TTC549 (cell line): Measurements from ENCODE around the gene TMEM61.
"Not testable (repeated sequence)": the region's sequence is repeated elsewhere in the genome, so short reads cannot be mapped to it uniquely, and the experiment has no call there.

Experiments used
- FAIRE-seq: peaks from 2 replicates; lab custom pipeline; 2012; peaks lifted over from hg19 to GRCh38; lab: Jason Lieb, UNC

Gene TMEM61

DNA sequence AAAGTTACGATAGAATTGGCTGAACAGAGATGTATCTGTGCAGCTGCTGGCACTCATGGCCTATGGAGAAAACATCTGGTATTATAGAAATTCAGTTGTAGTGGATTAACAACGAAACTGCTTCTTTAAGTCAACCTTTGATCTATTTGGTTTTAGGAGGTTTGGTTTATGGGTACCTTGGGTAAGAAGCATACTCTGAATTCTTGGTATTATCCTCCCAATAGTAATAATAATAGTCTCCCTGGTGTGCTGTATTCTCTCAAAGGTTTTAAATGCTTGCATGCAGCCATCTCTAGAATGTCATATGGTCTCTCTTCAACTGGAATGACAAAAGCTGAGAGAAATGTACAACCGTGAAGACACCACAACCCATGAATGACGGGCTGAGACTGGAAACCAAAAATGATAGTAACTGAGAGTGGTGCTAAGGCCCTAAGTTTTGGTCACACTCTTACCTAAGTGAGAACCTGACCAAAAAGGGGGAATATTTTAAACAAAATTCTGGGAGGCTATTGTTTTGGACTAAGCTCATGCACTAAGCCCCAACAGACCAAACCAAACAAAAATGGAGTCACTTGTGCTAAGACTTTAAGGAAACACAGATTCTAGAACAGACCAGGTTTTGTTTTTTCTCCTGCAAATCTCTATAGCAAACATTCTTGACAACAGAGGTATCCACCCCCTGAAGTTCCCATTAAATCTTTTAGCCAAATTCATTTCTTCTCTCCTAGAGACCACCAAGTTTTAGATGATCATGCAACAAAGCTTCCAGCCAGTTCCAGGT is 17.6 kb upstream of the TMEM61 start:
- FAIRE-seq = no peak

DNA sequence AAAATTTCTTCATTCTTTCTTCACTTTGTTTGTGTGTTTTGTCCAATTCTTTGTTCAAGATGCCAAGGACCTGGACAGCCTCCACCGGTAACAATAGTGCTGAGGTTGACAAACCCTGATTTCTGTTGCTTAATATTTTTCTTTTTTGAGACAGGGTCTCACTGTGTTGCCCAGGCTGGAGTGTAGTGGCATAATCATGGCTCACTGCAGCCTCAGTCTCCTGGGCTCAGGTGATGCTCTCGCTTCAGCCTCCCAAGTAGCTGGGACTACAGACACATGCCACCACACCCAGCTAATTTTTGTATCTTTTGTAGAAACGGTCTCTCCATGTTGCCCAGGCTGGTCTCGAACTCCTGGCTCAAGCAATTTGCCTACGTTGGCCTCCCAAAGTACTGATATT is 16.6 kb upstream of the TMEM61 start:
- FAIRE-seq = not testable (repeated sequence)

DNA sequence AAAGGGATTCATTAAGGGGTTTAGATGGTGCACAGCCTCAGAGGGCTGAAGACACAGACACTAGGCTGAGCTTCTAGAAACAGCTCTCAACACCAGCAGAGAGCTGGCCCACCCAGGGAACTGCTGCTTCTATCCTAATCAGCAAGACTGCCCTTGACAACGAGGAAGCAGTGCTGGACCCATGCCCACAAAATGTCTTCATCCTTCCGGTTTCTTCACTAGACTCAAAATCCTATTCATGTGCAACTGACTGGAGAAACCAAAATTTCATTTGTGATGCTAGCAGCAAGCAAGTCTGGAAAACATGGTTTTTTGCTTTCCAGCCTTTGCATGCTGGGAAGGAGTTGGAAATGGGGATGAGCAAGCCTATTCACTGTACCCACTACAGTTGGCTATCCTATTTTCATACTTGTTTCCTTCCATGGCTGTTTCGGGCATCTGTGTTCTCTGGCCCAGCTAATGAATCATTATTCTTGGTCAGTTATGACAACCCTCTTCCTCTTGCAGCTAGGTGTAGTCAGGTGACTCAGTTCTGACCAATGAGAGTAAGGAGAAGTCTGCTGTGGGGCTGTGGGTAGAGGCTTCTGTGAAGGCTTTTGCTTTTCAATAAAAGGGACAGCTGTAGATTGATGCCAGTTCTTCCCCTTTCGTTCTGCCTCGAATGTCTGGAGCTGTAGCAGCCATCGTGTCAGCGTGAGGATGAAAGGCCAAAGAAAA is 14.6 kb upstream of the TMEM61 start:
- FAIRE-seq = no peak

DNA sequence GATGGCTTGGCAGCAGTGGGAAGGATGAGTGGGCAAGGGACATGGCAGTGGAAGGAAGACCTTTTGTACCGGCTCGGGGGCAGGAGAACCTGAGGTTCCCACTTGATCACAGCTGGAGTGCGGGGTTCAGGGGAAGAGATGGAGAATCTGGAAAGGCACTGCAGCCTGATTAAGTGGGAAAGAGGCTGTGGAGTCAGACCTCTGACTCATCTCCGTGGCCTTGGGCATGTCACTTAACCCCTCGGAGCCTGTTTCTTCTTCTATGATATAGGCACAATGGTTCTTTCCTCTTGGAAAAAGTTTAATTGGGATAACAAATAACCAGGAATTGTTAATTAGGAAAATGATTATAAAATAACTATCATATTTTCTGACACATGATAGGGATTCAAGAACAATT is 13.1 kb upstream of the TMEM61 start:
- no peak for FAIRE-seq

DNA sequence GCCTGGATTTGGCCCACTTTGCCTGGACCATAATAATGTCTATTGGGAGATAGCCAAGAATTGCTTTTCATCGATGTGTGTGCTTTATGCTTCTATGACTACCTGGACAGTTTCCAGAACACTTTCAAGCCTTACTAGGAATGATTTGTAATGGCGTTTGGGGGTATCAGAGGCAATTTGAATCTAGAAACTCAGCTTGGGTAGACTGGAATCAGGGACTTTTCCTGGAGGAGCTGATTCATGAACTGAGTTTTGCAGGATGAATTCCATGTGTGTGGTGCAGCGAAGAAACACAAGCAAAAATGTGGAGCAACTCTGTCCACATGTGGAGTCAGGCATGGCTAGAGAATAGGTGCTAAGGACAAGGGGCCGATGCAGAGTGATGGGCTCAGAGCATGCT is 11.9 kb upstream of the TMEM61 start:
- FAIRE-seq = no peak

DNA sequence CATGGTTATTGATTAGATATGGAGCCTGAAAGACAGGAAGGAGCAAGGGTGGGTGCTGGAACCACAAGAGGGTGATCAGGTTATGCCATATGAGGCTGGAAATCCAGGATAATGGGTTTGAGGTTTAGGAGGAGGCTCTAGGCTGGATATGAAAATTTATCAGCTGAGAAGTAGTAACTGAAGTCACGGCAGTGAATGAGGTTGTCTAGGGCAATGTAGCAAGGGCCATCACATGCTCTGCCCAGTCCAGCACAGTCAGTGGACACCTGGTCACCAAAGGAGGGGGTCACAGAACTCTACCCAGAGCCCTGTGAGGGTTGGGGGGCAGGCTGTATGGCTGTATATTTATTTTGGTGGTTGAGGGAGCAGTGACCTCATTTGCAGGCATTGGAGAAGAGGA is 10.5 kb upstream of the TMEM61 start:
- FAIRE-seq = no peak

DNA sequence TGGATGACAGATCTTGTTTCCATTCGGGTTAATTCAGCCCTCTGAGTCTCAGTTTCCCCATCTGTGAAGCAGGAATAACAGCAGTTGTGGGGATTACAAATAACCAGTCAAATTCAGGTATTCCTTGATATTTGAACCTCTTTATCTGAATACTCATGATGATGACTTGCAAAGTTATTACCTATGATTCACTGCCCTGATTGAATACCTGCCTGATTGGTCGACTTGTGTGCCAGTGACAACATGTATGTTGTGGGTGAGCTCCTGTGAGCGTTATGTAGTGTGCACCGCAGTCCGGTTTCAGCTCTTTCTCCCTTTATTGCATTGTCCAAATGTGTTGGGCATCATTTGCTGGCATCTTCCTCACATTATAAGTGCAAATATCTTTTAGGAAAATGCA is 9.5 kb upstream of the TMEM61 start:
- no peak for FAIRE-seq

DNA sequence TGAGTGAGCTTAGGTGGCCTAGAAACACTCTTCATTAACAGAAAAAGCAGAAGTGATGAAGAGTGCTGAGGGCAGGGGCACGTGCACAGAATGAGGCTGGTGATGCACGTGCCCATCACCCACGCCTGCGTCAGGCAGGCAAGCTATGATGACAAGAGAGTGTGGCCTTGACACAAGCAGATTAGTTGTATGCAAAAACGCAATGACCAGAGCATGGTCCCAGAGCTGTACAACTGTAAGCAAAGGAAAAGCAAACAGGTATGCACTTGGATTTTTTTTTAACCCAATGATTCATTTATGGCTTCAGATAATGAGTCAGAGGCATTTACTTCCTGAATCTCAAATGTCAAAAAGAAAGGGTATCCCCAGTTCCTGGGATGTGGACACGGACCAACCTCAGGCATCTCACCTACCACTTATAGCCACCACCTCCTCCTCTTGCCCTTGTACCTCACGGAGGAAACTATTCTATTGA is 9.1 kb upstream of the TMEM61 start:
- no peak for FAIRE-seq

DNA sequence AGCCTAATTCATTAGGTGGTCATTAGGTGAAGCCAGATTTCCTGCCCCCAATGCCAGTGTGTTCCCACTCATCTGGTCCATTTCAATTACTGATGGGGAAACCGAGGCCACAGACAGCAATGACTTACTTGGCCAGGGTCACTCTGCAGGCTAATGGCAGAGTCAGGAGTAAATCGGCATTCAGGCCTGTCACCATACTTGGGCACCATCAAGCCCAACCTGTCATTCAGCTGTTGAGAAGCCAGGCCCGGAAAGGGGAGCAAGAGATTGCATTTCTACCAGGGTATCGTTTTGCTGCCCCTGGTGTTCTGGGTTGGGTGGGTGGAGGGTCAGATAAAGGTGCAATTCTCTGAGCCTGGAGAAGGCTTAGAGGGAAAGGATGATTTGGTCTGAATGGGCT is 8.0 kb upstream of the TMEM61 start:
- no peak for FAIRE-seq

DNA sequence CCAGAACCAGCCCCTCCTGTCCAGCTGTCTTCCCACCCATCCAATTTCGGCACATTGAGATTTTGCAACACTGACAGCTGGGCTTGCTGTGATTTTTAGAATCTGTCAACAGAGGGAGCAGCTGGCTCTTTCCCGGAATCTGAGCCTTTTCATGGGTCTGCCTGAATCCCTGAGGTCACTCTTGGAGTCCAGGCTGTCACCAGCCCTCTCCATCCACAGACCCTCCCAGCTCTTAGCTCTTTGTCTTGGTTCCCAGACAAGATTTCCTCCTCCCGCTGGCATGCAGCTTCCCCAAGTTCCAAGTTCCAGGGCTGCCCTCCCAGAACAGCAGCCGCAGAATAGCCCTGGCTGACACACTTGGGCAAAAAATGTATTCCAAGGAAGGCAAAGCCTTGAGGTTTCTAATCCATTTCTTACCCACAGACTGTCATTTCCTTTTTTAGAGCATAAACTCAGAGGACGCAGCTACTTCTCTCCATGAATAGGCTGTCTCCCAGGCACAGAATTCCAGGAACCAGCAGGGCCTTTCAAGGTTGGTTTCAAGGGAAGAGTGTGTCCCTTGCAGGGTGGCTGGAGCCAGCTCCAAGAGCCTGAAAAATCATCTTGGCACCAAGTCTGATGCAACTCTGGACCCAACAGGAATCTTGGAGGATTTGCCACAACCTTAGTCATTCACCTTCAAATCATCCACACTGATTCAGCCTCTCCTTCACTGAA is 7.1 kb upstream of the TMEM61 start:
- FAIRE-seq = no peak

DNA sequence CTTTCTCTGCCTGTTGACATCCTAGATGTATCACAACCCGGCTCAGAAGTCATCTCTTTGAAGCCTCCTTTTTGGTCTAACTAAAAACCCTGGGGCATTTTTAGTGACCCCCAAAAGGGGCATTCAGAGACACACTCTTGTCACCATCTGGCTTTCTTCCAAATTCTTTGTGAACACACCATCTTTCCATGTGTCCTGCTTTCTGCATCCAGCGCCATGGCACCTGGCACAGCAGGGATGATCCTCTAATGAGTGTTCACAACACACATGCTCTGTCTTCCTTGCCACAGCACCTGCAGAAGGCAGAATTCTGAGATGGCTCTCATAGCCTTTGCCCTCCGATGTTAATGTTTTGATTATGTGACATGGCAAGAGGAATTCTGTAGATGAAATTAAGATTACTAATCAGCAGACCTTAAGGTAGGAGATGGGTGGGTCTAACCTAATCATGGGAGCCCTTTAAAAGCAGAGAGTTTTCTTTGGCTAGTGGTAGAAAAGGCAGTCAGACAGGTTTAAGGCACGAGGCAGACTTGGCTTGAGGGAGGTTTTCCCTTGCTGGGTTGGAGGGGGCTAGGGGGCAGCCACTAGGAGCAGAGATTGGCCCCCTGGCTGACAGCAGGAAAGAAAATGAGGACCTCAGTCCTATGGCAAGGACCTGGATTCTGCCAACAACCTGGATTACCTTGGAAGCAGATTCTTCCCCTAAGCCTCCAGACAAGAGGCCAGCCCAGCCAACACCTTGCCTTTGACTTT is 4.9 kb upstream of the TMEM61 start:
- no peak for FAIRE-seq

DNA sequence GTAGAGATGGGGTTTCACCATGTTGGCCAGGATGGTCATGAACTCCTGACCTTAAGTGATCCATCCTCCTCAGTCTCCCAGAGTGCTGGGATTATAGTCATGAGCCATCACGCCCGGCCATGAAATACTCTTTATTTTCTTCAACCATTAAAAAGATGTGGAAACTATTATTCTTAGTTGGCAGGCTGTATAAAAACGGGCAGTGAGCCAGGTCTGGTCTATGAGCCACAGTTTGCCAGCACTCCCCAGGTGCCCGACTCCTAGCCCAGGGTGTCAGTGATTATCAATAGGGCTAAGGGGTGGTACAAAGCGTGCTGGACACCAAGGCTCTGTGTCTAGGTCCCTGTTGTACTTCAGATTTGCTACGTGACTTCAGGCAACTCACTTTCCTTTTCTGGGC is 3.7 kb upstream of the TMEM61 start:
- no peak for FAIRE-seq

DNA sequence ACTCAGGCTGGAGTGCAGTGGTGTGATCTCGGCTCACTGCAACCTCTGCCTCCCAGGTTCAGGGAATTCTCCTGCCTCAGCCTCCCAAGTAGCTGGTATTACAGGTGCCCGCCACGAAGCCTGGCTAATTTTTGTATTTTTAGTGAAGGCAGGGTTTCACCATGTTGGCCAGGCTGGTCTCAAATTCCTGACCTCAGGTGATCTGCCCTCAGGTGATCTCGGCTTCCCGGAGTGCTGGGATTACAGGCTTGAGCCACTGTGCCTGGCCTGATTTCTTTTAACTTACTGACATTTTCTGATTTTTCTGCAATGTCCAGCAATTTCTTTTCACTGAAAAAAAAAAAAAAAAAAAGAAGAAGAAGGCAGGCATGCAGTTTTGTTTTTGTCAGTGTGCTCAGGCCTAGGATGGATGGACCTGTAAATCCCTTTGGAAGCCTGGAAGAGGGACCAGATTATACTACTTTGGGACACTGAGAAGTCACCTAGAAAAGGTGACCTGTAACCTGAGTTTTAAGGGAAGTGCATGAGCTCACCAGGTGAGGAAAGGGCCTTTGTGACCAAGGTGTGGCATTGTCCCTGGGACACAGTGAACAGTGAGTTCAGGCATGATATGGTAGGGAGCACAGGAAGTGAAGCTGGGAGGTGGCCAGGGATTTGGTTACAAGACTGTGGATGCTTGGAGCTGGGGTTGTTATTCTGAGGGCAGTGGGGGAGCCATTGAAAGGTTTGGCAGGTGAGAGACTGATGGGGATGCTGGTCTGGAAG is 2.7 kb upstream of the TMEM61 start:
- no peak for FAIRE-seq

DNA sequence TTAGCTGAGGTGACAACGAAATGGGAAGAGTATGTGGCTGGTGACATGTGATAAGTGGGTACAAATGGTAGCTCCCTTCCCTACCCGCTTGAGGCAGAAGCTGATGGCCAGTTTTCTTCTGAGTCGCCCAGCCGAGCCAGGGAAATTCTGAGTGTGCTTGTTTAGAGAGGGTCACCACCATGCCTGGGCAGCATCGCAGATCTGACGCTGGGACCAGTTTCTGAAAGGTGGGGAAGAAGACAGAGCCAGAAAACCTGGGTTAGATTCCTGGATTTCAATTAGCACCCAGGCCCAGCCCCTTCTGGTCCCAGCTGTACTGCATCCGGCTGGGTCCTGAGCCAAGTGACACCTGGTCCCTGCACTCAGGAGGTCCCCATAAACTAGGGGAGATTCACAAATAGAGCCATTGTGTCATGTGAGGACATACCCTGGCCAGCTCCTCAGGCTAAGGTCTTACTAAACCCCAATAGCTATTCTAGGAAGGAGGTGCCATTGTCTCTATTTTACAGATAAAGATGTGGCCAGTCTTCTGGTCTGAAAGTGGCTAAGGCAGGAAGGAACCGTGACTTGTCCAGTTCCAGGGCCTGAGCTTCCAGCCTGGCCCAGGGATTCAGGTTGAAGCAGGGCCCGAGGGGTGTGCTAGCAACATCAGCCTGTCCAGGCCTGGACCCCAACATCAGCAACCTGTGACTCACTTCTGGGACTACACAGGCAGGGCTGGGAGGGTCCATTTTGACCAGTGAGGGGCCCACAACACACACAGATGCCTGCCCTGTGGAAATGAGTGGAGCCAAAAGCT is 1.7 kb upstream of the TMEM61 start:
- no peak for FAIRE-seq

DNA sequence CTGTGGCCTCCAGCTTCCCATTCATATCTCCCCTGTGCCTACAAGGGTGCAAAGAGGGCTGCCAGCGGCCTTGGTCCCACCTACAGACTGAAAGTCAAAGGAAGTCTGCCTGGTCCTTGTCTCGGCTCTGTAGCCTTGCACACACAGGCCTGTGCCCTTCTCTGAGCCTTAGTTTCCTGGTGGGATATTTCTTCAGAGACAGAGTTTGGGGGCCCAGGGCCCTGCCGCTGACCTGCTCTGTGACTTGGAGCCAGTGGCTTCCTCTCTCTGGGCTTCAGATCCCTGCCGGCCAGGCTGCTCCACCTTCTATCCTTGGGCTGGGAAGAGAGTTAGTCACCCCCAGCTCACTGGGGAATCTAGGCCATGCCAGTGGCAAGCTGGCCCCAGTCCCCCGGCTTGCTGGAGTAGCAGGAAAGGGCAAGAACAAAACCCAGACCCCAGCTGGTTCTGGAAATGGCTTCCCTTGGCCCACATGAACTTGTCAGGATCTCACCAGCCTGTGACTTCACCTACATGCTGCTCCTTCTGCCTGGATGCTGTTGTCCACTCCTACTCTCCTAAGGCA is 1.0 kb upstream of the TMEM61 start:
- FAIRE-seq = no peak

DNA sequence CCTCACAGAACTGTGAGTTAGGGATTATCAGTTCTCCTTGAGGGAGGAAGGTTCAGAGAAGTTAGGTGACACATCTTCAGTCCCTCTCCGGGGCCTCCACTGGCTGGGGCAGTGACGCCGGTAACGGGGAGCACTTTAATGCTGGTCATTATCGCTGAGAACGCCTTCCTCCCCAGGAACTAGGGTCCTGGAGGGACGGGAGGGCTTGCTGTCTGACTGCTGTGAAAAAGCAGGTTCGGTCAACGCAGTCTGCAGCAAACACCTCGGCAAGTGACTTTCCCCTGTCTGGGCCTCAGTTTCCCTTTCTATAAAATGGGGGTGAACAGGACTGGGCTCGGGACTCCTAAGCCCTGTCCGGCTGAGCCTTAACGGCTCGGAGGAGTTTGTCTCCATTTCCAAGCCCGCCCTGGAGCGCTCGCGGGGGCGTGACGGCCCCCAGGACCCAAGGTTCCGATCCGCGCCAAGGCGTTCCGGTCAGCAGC is 341 bp upstream of the TMEM61 start:
- FAIRE-seq = no peak

DNA sequence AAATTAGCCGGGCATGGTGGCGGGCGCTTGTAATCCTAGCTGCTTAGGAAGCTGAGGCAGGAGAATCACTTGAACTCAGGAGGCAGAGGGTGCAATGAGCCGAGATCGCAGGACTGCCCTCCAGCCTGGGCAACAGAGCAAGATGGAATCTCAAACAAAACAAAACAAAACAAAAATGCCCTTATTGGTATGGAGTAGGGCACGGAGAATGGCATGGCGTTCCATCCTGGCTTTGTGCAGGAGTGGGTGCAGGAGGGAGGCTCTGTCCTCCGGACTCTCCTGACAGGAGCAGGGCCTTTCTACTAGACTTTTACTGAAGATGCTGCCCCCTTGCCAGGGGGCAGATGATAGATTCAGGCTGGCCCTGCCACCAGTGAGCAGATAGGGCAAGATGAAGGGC is 1.0 kb downstream of the TMEM61 start:
- FAIRE-seq = no peak

DNA sequence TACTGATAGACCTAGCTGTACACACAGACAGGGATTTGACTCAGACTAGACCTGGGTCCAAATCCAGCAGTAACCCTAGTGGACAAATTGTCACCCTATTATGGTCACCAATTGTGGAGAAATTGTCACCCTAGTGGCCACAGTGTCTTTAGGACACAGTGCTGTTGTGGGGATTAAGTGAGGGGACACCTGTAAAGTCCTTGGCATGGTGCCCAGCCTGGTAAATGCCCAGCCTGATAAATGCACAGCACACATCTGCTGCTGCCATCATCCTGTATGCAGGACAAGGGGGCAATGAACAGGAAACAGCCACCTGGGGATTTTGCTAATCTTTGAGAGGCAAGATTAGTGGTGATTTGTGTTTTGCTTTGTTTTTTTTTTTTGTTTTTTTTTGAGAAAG is 2.3 kb downstream of the TMEM61 start:
- FAIRE-seq = no peak

DNA sequence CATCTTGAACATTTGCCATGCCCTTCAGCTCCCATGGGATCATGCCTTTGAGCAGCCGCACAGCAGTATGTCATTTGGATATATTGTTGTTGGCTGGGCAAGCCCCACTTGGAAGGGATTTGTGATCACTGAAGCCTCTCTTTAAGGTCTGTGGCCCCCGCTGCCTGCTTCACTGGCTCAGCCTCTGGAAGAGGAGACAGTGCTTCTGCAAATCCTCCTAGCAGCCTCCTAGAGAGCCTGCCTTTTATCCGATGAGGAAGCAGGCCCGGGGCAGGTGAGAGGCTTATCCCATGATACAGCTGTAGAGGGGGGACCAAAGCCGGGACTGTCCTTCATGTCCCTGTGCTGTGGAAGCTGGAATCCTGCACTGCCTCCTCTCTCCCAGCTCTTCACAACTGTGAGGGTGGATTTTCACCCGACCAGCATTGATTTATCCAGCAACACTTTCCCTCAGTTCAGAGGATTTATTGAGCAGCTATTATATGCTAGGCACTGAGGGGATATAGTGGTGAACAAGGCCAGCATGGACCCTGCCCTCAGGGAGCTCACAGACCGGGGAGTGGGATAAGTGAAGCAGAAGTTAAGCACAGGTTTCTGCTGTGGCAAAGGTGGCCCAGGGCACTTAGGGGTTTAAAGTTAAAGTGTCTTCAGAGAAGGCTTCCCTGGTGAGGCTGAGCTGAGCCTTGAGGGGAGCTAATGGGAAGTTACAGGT is 3.9 kb downstream of the TMEM61 start:
- no peak for FAIRE-seq

DNA sequence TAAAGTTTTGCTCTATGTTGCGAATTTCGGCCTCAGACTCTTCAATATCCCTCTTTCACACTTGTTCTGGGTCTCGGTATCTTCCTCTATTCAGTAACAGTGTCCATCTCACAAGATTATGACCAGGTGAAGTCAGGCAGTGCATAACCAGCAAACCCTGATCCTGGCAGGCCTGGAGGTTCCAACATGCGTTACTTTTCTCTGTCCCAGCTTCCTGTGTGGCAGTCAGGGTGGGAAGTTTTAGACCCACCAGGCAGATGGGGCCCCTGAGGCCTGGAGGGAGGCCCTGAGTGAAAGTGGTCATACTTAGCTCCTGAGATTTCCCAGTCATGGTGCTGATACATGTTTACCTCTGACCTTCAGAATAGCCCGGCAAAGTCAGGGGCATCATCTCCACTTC is 5.1 kb downstream of the TMEM61 start:
- FAIRE-seq = no peak
